GM19238 (cell line): ENCODE measurements around the gene YKT6.

Source experiments
- DNase-seq: peaks from one replicate; pipeline ENCODE4 v3.0.0; 2011; ENCODE audit warnings: low spot score; ENCODE audit not compliant: insufficient read length

YKT6 gene

DNA sequence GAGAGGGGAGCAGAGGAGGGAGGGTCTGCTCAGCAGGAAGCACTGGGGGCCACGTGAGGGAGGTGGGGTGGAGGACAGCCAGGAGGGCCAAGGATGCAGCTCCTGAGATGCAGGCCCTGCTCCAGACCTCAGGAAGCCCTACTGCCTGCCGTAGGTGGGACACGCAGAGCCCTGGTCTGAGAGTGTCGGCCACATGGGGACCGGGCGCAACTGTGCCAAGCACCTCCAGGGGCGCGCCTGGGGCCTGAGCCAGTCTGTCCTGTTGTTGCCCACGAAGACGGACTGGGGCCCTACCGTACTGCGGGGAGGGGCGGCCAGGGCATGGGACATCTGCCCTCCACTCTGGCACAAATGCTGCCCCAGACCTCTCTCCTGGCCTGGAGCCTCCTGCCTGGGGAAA lies 31.6 kb downstream of the YKT6 start:
- no peak for DNase-seq

DNA sequence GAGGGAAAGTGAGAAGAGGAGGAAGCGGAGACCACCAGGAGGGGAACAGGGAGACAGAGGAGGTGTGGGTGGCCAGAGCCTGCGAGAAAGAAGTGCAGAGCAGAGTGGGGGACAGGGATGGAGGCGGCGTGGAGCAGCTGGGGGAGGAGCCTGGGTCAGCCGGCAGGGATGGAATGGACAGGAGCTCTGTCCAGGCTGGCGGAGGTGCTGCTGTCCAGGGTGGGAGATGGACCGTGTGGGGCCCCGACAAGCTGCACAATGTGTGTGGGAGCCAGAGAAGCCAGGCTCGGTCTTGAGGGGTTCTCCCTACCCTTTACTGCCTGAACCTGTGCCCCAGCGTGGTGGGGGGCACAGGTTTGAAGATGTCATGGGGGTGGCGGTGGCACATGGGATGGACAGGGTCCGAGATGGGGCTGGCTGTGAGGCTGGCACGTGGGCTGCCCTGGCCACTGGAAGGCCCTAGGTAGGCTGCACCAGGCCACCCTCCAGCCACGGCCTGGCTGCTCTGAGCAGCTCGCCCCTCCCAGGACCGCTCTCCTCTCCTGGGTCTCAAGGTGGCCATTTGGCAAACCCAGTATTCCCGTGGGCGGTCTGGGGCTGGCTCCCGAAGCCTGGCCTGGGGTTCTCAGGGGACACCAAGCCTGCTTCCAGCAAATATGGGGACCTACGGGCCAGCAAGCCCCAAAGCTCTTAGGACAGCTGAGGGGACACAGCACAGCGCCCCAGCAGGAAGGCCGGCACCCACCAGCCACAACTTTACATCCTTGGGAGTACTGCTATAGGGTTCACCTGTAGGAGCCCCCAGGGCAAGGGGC lies 32.3 kb downstream of the YKT6 start:
- DNase-seq = no peak

- DNase-seq = no peak
Measured at GRCh38 chr7:44235066-44235465, 34.3 kb downstream of the YKT6 start.

GRCh38 chr7:44235582-44236332 lies 35.0 kb downstream of the YKT6 start:
- DNase-seq = no peak

DNA sequence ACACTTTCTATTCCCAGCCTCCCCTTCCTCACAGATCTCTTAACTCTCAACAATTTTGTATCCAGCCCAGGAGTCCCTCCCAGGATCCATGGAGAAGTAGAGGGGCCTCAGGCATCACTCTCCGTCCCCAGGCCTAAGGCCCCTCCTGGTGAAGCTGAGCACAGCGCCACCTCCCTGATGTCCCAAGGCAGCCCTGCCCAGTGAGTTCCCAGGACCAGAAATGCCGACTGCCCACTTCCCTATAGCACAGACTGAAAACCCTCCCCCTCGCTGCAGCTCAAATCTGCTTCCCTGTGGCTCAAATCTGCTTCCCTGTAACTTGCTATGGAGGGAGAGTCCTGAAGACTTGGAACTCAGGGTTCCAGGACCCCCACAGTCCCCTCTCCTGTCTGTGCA lies 35.6 kb downstream of the YKT6 start:
- no peak for DNase-seq

DNA sequence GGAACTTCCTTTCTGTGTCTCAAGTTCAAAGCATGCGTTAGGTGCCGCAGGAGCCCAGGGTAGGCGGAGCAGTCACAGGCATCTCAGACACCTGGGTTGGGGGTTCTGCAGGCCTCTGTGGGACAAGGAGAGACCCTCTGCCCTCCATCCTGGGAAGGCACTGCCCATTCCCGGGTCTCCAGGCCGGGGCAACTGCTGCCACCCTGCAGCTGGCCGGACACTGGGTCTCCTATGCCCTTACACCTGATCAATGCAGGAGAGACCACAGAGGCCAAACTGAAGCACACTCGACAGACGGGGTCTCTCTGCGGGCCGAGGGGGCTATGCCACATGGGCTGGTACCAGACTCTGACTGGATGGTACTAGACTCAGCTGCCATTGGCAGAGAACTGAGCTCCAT lies 36.9 kb downstream of the YKT6 start:
- no peak for DNase-seq

DNA sequence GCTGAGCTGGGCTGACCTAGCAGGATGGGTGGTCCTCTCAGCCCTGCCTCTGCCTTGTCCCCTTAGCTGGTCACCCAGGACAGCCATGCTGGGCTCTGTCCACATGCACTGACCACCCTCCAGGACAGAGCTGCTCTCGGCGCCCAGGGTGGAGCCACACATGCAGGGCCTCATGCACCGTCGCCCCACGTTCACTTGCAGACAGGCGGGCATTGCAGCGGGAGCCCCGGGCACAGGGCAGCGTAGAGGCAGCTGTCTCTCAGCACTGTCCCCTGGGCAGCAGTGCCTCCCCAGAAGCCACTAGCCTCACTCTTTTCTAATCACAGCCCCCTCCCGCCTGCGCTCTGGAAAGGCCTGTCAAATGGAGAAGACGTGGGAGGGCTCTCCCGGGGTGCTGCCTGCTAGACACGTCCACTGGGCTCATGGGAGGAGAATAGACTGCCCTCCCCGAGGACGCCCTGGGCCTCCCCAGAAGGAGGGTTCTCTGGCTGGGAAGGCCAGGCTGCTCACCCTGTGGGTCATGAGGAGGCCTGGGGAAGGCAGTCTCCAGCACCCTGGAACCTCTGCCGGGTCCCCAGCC lies 37.4 kb downstream of the YKT6 start:
- no peak for DNase-seq

GRCh38 chr7:44239361-44239760 lies 38.6 kb downstream of the YKT6 start:
- no peak for DNase-seq

DNA sequence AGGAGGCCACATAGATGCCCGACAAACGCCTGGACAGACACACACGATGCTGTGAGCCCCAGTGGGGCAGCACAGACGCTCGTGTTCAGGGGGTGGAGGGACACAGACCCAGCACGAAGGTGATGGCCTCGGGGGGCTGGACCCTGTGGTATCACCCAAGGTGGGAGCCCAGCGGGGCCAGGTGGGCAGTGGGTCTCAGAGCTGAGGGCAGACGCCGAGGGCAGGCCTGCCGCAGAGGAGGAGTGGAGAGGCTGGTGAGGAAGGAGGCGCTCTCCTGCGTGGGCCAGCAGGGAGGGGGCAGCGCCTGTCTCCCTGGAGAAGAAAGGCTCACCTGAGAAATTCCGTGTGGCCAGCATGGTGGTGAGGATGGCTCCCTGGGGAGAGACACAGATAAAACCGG lies 39.6 kb downstream of the YKT6 start:
- DNase-seq = no peak

GRCh38 chr7:44240983-44241510 lies 40.3 kb downstream of the YKT6 start:
- peak; percentile 90 for DNase-seq

DNA sequence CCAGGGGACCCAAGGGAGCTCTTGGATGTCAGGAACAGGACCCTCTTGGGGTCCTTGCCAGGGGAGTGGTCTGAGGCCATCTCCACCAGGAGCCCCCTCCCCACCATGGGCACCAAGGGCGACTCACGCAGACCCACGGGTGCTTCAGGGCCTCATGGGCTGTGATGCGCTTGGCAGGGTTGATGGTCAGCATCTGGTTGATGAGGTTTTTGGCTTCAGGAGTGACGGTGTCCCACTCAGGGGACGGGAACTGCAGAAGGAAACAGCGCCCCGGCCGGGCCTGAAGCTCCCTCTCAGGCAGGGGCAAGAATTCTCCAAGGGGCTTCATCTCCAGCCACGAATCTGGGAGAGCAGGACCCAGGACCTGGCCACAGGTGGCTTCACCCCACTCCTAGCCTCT lies 41.3 kb downstream of the YKT6 start:
- DNase-seq = no peak

DNA sequence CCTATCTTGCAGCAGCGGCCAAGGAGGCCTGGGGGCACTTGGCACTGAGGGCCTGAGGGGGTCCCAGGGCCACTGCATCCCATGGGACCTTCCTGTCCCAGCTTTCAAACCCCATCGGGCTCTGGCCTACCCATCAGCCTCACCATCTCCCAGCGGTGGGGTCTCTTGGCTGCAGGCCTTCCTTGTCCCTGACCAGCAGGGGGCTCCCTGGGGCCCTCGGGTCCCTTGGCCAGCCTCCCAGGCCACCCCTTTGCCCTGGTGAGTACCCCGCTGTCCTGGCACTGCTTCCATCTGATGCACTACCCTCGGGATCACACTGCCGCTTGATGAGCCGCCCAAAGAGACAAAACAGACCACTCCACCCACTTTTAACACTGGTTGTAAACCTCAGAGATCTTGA lies 43.5 kb downstream of the YKT6 start:
- peak; percentile 60 for DNase-seq

DNA sequence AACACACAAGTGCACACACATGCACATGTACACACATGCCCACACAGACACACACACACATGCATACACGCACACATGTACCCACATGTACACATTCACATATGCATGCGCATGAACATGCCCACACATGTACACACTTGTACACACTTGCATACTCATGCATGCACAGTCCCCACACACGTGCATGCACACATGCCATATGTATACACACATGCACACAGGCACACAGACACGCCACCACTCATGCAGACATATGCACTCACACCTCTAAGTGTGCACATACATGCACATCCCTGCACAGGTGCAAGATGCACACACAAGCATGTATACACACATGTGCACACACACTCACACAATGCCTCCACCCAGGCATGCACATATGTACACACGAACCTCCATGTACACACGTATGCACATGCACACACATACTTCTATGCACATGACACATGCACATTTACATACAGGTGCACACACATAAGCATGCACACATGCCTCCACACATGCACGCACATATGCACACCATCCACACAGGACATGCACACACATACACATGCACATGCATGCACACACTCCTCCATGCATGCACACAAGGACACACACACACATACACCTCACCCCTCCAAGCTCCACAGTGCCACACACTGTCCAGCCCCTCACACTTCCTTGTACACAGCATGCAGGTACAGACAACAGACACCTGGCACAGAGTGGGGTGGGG lies 45.8 kb downstream of the YKT6 start:
- no peak for DNase-seq

DNA sequence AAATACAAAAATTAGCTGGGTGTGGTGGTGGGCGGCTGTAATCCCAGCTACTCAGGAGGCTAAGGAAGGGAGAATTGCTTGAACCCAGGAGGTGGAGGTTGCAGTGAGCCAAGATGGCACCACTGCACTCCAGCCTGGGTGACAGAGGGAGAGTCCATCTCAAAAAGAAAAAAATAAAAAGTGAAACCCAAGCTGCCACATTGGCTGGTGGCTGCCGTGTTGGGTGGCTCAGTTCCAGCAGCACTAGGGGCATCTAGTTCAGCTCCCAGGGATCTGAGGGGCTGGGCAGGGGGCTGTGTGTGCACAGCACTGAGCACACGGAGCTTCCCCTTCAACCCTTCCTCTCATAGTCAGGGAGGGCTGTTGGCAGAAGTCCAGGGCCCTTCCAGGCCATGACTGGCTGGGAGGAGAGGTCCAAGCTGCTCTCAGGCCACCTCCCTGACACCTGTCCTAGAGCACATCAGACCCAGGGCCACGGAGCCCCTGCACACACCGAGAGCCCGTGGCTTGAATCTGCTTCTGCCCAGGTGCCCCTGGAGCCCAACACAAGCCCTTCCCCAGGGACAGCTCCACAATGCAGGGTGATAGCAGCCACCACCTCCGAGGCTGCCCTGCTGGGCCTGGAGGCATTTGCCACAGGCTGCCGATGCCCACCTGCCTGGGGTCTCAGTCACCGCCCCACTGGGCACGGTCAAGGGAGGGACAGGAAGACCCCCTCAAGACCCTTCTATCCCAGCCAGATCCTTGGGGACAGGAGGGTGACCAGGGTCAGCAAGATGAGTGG lies 47.3 kb downstream of the YKT6 start:
- DNase-seq = no peak

DNA sequence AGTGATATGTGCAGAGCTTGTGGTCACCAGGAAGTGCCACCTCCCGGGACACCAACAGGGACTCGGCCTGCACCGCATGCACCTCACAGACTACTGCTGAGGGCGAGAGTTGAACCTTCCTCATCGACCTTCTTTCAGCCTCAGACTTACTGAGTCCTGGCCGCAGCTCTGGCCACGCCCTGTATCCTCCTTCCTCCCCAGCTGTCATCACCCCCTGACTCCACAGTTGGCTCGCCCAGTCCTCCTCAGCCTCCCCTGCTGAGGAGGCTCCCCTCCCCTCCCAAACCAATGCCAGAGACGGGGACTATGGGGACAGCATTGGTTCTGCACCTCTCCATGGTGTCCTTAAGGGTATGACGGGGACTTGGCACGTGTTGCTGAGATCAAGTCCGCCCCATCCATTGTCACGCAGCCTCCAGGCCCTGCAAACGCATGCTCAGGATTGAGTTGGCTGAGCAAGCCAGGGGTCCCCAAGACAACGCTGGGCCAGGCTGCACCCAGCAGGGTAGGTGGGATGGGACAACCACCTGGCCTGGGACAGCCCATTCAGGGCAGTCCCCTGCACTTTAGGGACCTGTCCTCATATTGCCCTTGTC lies 49.0 kb downstream of the YKT6 start:
- no peak for DNase-seq

- no peak for DNase-seq
Measured at GRCh38 chr7:44251269-44251668, 50.5 kb downstream of the YKT6 start.

GRCh38 chr7:44251881-44252280 lies 51.1 kb downstream of the YKT6 start:
- no peak for DNase-seq

DNA sequence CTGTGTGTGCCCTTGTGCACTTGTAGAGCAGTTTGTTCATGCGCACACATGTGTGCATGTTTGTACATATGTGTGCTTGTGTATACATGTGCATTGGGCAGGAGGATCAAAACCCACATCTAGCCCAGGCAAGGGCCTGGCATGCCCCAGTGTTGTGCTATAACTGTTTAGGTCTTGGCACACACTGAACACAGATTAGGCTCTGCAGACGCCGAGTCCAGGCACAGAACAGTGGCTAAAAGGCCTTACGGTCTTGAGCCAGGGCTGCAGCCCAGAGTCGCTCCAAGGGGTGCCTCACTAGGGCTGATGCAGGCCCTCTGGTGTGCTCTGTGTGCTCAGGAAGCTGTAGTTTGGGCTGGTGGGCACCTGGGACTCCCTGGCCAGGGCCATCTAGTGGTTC lies 55.7 kb downstream of the YKT6 start:
- no peak for DNase-seq

GRCh38 chr7:44257213-44257612 lies 56.4 kb downstream of the YKT6 start:
- no peak for DNase-seq

GRCh38 chr7:44257618-44258422 lies 57.0 kb downstream of the YKT6 start:
- DNase-seq = peak; percentile 74
